ENCODE data around the gene HMG20A. TPM values are rescaled to one million over a fixed set of nuclear protein-coding genes. Genes with fewer than 3 reads are reported as not detected.

HMG20A gene
- total RNA-seq, 1 donor from 2014 or later: 36.0 TPM

DNA sequence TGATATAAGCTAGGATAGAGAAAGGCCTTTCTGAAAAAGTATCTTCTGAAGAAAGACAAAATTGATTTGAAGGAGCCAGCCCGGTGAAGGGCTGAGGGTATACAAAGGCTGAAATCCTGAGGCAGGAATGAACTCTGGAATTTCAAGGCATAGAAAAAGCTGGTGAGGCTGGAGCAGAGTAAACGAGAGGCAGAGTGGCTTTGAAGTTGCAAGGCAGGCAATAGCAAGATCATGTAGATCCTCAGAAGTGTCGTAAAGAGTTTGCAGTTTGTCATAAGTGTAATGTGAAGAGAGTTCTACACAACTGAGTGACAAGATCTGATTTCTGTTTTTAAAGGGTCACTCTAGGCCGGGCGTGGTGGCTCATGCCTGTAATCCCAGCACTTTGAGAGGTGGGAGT lies 69.0 kb downstream of the HMG20A start:
- no peak for DNase-seq (ENCODE audit: low spot score)
- intact Hi-C loops (cut with DNase I): loop anchor here (10.0 kb wide), 1 partner anchor 135 kb away; no protein-coding TSS in a partner anchor

DNA sequence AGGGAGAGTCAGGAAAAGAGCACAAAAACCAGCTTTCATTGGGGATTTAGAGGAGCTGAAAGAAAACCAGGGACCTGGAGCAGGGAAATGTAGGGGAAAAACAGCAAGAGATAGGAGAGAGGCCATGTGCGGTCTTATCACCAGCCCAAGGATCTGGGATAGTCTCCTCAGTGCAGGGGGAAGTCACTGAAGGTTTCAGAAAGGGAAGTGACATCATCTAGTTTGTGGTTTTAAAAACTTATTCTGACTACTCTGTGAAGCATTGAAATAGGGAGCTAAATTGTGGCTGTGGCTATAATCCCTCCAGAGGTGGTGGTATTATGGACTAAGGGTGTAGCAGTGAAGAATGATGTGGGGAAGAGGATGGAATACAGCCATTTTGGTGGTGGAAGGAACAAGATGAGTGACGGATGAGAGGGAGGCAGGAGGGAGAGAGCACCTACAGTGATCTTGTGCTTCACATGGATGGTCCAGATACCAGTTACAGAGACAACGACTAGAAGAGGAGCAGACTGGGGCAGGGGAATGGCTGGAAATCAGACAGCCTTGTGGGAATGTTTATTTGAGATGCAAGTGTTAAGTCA lies 72.7 kb downstream of the HMG20A start:
- intact Hi-C loops (cut with DNase I): loop anchor here (10.0 kb wide), 1 partner anchor 139 kb away; no protein-coding TSS in a partner anchor
- DNase-seq (ENCODE audit: low spot score): no peak

DNA sequence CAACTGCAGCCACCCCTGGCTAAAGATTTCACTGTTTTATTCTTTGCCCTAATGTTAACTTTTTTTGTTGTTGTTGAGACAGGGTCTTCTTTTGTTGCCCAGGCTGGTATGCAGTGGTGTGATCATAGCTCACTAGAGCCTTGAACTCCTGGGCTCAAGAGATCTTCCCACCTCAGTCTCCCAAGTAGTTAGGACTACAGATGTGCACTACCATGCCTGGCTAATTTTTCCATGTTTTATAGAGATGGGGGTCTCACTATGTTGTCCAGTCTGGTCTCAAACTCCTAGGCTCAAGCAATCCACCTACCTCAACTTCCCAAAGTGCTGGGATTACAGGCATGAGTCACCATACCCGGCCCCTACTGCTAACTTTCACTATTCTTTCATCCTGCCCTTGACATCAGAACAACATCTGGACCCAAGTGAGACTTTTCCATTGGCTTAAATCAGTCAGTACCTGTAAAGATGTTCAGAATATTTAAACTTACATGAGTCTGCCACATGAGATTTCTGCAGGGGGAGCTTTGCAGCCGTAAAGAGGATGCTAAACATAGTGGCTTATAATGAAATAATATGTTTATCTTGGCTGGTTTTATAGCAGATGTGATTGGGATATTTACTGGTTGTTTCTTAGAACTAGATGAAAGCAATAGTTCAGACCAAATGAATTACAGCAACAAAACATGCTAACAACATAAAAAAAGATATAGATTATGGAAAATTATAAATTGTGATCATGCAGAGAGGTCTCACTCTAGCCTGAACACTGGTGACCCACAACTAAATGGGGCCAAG lies 73.6 kb downstream of the HMG20A start:
- no peak for DNase-seq (ENCODE audit: low spot score)
- intact Hi-C loops (cut with DNase I): loop anchor here (10.0 kb wide), 1 partner anchor 139 kb away; no protein-coding TSS in a partner anchor

DNA sequence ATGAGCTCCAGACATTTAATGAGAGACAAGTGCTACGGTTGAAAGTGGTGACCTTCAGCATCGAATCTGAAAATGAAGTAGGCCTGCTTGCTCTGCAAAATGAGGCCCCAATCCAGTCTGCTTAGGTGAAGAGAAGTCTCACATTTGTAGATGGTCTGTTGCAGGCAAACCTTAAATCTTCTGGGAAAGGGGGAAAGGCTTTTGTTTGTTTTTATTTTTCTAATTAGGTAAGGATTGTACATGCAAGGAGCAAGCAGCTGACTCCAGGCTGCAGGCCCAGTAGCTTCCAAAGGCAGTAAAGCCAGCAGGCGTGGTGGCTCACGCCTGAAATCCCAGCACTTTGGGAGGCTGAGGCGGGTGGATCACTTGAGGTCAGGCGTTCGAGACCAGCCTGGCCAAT lies 74.3 kb downstream of the HMG20A start:
- intact Hi-C loops (cut with DNase I): loop anchor here (5.0 to 10.0 kb wide), 3 partner anchors 38 to 378 kb away; no protein-coding TSS in a partner anchor
- no peak for DNase-seq (ENCODE audit: low spot score)

DNA sequence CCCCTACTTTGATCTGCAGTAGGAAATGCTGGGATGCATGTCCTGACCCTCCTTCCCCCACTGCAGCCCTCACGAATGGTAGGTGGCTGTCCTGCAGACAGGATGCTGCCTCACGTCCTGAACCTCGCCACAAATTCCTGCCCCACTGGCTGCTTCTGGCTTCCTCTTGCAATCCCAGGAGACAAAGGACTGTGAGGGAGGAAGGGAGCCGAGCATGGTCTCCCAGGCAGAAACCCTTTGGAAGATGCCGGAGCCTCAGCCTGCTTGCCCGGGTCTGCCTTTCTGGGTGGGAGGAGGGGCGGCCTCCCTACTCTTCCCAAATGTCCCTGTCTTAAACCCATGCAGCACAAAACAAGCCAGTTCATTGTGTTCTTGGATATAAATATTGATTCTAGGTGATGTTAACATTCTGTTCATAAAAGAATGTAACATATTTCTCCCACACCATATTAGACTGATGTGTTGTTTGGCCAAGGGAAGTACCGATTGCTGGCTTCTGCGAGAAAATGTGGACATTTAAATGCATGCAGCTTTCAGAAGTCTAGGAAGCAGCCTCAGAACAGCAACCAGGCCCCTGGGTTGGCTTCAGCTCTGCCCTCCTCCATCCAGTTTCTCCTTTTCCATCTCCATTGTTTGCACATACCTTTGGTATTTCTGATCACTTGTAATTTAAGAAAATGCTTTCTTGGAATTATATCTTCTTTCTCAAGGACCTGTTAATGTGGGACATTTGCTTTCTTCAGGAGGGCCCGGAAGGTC lies 75.3 kb downstream of the HMG20A start:
- DNase-seq (ENCODE audit: low spot score): no peak
- intact Hi-C loops (cut with DNase I): loop anchor here (1.0 to 10.0 kb wide), 5 partner anchors 39 to 379 kb away; no protein-coding TSS in a partner anchor

DNA sequence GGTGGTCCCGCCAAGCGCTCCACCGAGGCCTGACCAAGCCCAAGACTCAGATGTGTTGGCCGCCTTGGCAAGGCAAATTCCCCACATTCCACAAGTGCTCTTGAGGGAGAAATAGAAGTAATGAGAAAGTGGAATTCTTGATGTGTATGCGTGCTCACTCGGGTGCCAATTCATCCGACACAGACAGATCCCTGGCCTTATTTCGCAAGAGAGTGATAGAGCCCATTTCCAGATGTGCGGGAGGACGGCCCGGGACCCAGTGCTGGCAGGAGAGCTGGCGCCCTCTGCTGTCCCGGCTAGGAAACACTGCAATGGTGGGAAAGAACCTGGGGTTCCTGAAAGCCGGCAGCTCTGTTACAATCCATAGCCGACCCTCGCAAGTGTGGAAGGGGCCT lies 76.0 kb downstream of the HMG20A start:
- intact Hi-C loops (cut with DNase I): loop anchor here (1.0 to 10.0 kb wide), 5 partner anchors 39 to 379 kb away; no protein-coding TSS in a partner anchor
- DNase-seq (ENCODE audit: low spot score): peak; percentile 94

DNA sequence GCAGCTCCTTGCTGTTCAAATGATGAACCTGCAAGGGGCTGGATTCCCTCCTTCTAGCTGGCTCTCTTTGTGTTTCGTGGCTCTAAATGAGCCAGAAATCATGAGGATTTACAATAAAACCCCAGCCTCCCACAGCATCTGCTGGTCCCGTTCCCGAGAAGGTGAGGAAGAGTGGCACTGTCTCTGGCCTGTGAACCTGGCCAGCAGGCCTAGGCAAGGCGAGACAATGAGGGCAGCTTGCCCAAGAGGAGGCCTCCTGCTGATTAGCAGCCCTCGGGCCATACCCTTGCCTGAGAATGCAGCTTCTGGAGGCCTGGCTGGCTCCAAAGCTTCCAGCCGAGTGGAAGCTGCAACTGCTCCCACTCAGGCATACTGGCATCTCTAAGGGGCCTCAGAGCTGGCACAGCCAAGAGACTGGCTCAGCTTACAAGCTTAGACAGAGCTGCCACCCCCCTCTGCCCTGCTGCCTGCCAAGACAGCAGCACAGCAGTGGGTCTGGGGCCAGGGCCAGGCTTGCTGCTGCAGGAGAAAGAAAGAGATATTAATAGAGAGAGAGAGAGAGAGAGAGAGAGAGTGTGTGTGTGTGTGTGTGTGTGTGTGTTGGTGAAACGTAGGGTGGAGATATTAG lies 76.5 kb downstream of the HMG20A start:
- peak; percentile 91 for DNase-seq (ENCODE audit: low spot score)
- intact Hi-C loops (cut with DNase I): loop anchor here (2.0 to 10.0 kb wide), 4 partner anchors 40 to 380 kb away; no protein-coding TSS in a partner anchor

DNA sequence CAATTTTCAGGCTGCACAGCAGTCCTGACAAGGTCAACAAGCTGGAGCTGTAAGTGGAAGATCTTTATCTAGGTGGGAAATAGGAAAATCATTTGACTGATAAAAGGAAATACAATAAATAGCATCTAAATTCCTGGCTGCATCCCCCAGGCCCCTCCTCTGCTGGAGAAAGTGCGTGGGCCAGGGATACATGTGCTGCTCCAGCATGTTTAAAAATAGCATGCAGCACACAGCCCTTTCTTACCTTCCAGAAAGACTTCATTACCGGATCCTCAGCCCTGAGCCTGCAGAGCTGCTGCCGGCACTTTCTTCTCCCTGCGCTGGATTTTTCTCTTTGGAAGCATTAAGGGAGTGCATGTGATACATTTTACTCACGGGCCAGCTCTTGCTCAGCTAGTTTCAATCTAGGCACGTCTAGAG lies 77.3 kb downstream of the HMG20A start:
- DNase-seq (ENCODE audit: low spot score): no peak
- intact Hi-C loops (cut with DNase I): loop anchor here (2.0 to 10.0 kb wide), 4 partner anchors 41 to 381 kb away; no protein-coding TSS in a partner anchor

DNA sequence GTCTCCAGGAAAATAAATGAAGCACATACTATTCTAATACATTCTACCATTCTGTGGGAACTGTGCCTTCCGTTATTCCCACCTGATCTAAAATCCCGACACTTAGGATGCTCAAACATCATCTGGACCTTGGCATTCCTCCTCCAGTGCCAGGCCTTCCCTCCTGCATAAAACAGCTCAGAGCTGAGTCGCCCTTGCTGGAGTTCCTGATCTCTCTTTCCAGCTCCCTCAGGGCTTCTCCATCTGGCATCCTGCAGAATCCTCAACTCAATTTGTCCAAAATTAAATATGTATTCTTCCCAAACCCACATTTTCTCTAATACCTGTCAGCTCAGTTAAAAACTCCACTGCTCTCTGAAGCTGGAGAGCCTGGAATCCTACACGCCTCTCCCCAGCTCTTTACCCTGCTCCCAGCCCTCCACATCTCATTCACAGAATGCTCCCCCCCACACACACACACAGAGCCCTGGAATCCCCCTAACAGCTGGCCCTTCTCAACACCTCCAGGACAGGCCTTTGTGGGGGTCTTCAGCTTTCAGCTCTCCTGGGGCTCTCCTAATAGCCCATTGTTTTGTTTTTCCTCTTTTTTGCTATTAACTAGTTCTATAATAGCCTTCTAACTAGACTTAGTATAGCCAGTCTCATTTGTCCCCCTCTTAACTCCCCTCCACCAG lies 78.5 kb downstream of the HMG20A start:
- intact Hi-C loops (cut with DNase I): loop anchor here (5.0 to 10.0 kb wide), 3 partner anchors 42 to 382 kb away; no protein-coding TSS in a partner anchor
- DNase-seq (ENCODE audit: low spot score): no peak

DNA sequence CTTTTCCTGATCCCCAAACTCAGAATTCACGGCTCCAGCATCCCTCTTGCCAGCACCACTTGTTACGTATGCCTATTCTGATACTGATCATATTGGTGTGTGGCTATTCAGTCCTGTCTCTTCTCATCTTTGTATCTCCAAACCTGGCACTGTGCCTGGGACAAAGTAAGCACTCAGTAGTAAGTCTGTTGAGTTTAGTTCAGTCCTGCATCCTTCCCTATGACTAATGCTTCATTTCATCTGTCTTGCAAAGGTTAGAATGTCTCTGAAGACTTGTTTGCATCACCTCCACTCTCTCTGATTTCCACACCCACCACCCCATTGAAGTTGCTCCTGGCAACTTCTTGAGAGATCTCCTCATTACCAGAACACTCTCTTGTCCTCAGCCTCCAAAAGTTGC lies 80.3 kb downstream of the HMG20A start:
- intact Hi-C loops (cut with DNase I): no loop called here
- DNase-seq (ENCODE audit: low spot score): no peak

DNA sequence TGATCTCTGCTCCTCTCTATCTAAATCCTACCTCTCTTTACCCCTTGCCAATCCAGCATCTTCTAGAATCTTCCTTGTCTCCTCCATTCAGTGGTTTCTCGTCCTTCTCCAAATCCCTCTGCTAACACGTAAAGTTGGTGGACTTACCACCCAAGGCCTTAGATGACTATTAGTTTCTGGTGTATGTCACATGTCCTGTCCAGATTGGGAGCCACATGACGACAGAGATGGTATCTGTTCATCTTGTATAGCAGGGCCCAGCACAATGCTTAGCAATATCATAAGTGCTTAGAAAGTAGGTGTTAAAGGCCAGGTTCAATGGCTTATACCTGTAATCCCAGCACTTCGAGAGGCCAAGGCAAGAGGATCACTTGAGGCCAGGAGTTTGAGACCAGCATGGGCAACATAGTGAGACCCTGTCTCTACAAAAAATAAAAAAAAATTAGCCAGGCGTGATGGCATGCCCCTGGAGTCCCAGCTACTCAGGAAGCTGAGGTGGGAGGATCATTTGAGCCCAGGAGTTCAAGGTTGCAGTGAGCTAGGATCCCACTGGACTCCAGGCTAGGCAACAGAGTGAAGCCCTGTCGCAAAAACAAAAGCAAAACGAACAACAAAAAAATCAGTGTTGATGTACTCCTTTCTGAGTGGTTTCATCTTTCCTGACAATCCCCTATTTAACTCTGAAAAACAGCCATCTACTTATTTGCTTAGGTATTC lies 81.8 kb downstream of the HMG20A start:
- DNase-seq (ENCODE audit: low spot score): no peak
- intact Hi-C loops (cut with DNase I): no loop called here

DNA sequence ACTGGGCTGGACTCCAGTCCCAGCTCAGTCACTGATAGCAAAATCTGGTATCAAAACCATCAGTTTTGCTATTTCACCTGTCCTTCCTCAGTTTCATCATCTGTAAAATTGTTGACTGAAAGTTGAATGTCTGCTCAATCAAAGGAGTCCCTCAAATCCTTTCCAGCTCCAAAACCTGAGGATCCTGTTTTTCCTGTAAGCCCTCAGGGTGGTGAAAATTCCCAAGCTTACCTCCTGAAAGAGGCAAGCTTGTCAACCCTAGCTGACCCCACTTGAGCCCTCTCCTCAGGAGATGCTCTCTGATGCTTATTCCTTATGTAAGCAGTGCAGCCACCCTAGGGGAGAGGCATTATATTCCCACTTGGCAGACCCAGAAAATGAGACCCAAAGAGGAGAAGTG lies 82.6 kb downstream of the HMG20A start:
- intact Hi-C loops (cut with DNase I): no loop called here
- no peak for DNase-seq (ENCODE audit: low spot score)

DNA sequence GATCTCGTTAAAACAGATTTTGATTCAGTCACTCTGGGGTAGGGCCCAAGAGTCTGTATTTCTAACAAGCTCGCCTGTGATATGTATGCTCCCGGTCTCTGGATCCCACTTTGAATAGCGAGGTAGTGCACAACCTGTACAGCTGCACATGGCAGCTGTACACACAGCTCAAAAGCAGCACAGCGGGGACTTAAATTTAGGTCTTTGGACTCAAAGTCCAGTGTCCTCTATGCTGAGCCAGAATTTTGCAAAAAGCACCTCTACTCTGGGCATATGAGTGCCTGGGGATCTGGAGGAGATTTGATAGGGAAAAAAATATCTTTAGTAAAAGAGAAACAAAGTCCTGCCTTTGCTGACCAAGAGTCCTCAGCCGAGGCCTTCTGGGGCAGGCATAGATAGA lies 83.1 kb downstream of the HMG20A start:
- DNase-seq (ENCODE audit: low spot score): no peak
- intact Hi-C loops (cut with DNase I): no loop called here

DNA sequence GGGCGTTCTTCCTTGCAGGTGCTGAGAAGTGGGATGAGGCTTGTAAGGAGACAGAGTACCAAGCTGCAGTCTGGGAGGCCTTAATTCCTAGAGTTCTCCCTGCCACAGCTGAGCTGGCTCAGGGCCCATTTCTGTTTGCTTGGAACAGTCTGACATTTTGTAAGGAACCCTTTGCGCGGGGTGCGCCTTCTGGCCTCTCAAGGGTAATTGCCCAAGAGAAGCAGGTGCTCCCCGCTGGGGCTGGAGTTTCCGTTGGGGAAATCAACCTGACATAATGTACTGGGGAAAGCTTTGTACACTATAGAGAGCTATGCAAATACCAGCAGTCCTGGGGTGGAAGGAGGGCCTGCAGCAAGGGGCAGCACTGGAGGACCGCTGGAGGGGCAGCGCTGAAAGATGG lies 83.6 kb downstream of the HMG20A start:
- DNase-seq (ENCODE audit: low spot score): no peak
- intact Hi-C loops (cut with DNase I): no loop called here

DNA sequence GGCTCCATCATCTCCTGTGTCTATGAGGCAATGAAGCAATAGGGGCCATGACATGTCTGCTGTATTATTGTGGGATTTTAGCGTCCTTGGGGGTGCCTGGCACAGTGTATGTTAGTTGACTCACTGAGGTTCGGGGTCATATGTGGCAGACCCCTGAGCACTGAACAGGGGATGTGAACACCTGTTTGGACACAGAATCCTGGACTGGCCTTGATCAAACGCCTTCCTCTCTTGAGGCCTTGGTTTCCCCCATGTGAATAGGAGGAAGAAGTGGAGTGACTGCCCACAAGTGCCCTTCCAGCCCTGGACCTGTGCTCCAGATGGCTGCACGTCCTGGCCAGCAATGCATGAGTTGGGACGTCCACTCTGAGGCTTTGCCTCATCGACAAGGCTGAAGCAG lies 84.2 kb downstream of the HMG20A start:
- intact Hi-C loops (cut with DNase I): loop anchor here (5.0 kb wide), 1 partner anchor 37 kb away; no protein-coding TSS in a partner anchor
- DNase-seq (ENCODE audit: low spot score): no peak

DNA sequence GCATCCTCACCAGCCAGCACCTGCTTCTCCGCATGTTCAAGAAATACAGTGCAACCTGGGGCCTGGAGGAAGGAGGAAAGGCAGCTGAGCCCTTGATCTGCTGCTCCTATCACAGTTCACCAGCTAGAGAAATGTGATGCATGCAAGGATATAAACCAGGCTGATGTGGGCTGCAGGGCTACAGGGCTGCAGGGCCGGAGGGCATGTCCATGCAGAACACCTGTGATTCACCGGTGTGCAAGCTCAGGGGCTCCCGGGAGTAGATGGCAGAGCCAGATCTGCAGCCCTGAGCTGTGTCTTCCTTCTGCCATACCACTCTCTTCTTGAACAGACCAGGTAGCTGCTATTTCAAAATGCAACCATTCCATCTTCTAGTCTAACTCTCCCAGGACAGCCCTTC lies 84.9 kb downstream of the HMG20A start:
- no peak for DNase-seq (ENCODE audit: low spot score)
- intact Hi-C loops (cut with DNase I): loop anchor here (5.0 kb wide), 1 partner anchor 37 kb away; no protein-coding TSS in a partner anchor

DNA sequence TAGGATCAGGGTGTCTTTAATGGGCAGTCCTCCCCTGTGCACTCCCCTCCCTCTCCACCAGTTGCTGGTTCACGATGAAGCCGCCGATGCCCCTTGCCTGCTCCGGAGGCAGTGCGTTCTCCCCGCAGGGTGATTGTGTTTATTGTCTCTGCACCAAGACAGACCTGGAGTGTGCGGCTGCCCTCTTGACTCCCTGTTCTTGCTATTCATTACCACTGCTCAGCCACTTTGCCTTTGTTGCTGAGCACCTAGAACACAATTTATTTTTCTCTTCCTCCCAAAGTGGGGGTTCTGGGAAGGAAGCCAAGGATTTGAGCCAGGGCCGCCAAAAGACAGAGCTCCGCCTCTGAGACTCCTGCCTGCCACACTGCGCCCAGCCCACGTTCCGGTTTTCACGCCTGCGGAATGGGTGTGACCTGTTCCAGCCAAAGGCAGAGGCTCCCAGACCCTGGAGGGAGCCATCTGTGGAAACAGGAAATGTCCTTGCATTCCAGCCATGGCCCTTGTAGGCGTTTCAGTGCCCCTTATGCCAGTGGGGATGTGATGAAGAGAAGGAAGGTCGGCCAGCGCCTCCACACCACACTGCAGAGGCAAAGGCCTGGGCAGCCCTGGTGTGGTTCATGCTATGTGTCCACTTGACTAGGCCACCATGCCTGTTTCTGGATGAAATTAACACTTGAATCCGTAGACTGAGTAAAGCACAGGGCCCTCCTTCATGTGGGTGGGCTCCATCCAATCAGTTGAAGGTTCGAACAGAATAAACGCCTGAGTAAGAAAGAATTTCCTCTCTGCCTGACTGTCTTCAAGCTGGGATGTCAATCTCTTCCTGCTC lies 85.8 kb downstream of the HMG20A start:
- intact Hi-C loops (cut with DNase I): loop anchor here (1.0 to 5.0 kb wide), 2 partner anchors 21 to 36 kb away; no protein-coding TSS in a partner anchor

More for the DNA sequence above, 85.8 kb downstream of the HMG20A start:
- peak; percentile 91 for DNase-seq (ENCODE audit: low spot score)

Measured in cardiac septum (tissue), 1 donor.